ENCODE data around the gene RNF166. TPM values are rescaled to one million over a fixed set of nuclear protein-coding genes. Genes with fewer than 3 reads are reported as not detected.

Gene RNF166
- total RNA-seq, 1 donor from 2014 or later, result 31.3 TPM

GRCh38 chr16:88702371-88703210 lies 3.6 kb downstream of the RNF166 start:
- Mint-ChIP-seq H3K36me3 (ENCODE audit: low read depth) (no peaks in the 10 kb centered on the region), H3K4me1 (peaks cover 18% of the 10 kb centered on the region), H3K9me3 (no peaks in the 10 kb centered on the region), H3K27ac (ENCODE audit: unreplicated experiment) (no peak overlapping the region), H3K4me3 (peak overlapping the region; percentile 83), H3K27me3 (ENCODE audit: low read depth) (no peaks in the 10 kb centered on the region)
- DNase-seq (ENCODE audit: low read depth, low spot score), result no peak
- no peak for TF ChIP-seq CTCF (conservative IDR thresholded peaks at IDR 0.05)

GRCh38 chr16:88701581-88702370 lies 4.4 kb downstream of the RNF166 start:
- Mint-ChIP-seq H3K27me3 (ENCODE audit: low read depth) (no peaks in the 10 kb centered on the region), H3K4me3 (no peak overlapping the region), H3K27ac (ENCODE audit: unreplicated experiment) (no peak overlapping the region), H3K36me3 (ENCODE audit: low read depth) (no peaks in the 10 kb centered on the region), H3K9me3 (no peaks in the 10 kb centered on the region), H3K4me1 (peaks cover 11% of the 10 kb centered on the region)
- no peak for DNase-seq (ENCODE audit: low read depth, low spot score)
- no peak for TF ChIP-seq CTCF (conservative IDR thresholded peaks at IDR 0.05)

GRCh38 chr16:88700636-88701482 lies 5.3 kb downstream of the RNF166 start:
- no peaks in the 10 kb centered on the region for H3K36me3 Mint-ChIP-seq (ENCODE audit: low read depth)
- no peak overlapping the region for H3K4me3 Mint-ChIP-seq
- peaks cover 11% of the 10 kb centered on the region for H3K4me1 Mint-ChIP-seq
- no peak for TF ChIP-seq CTCF (conservative IDR thresholded peaks at IDR 0.05)
- DNase-seq (ENCODE audit: low read depth, low spot score), result no peak
- H3K27me3 Mint-ChIP-seq (ENCODE audit: low read depth), result no peaks in the 10 kb centered on the region
- H3K27ac Mint-ChIP-seq (ENCODE audit: unreplicated experiment), result no peak overlapping the region
- H3K9me3 Mint-ChIP-seq, result no peaks in the 10 kb centered on the region

GRCh38 chr16:88700322-88700635 lies 5.9 kb downstream of the RNF166 start:
- H3K4me3 Mint-ChIP-seq, result no peak overlapping the region
- peaks cover 8% of the 10 kb centered on the region for H3K4me1 Mint-ChIP-seq
- no peak overlapping the region for H3K27ac Mint-ChIP-seq (ENCODE audit: unreplicated experiment)
- no peaks in the 10 kb centered on the region for H3K36me3 Mint-ChIP-seq (ENCODE audit: low read depth)
- no peak for DNase-seq (ENCODE audit: low read depth, low spot score)
- H3K9me3 Mint-ChIP-seq, result no peaks in the 10 kb centered on the region
- no peak for TF ChIP-seq CTCF (conservative IDR thresholded peaks at IDR 0.05)
- H3K27me3 Mint-ChIP-seq (ENCODE audit: low read depth), result no peaks in the 10 kb centered on the region

- Mint-ChIP-seq H3K4me1 (peaks cover 3% of the 10 kb centered on the region), H3K4me3 (no peak overlapping the region), H3K27ac (ENCODE audit: unreplicated experiment) (no peak overlapping the region), H3K9me3 (no peaks in the 10 kb centered on the region), H3K27me3 (ENCODE audit: low read depth) (no peaks in the 10 kb centered on the region), H3K36me3 (ENCODE audit: low read depth) (no peaks in the 10 kb centered on the region)
- no peak for DNase-seq (ENCODE audit: low read depth, low spot score)
- TF ChIP-seq CTCF (conservative IDR thresholded peaks at IDR 0.05), result no peak
These were observed 7.0 kb downstream of the RNF166 start for GRCh38 chr16:88699180-88699579.
